ENCODE measurements around the gene FOXP1. TPM values are rescaled to one million over a fixed set of nuclear protein-coding genes. Genes with fewer than 3 reads are reported as not detected.

Gene FOXP1
- total RNA-seq, 1 donor from 2014 or later: 107 TPM

GRCh38 chr3:71304684-71305083, 278.8 kb downstream of the FOXP1 start:
- Mint-ChIP-seq H3K36me3 (ENCODE audit: low read depth, unreplicated experiment) (no peaks in the 10 kb centered on the region), H3K9me3 (ENCODE audit: unreplicated experiment) (no peaks in the 10 kb centered on the region), H3K27me3 (ENCODE audit: low read depth, unreplicated experiment) (no peaks in the 10 kb centered on the region), H3K27ac (ENCODE audit: unreplicated experiment) (peak overlapping the region; percentile 91), H3K4me3 (ENCODE audit: unreplicated experiment) (peak overlapping the region; percentile 88), H3K4me1 (ENCODE audit: low read depth, unreplicated experiment) (peaks cover 66% of the 10 kb centered on the region)
- no peaks in the 10 kb centered on the region for H3K36me3 ChIP-seq (ENCODE audit: insufficient read depth, low read length)
- peak overlapping the region; percentile 72 for H3K27ac ChIP-seq (ENCODE audit: low read depth, low read length)
- H3K9me3 ChIP-seq (ENCODE audit: insufficient read depth, low read depth, low read length): no peaks in the 10 kb centered on the region
- H2AFZ ChIP-seq (ENCODE audit: low read depth, low read length): no peak overlapping the region
- no peak for TF ChIP-seq EZH2 (IDR thresholded peaks at IDR 0.05; ENCODE audit: insufficient read depth, low read length)
- peak; percentile 46 for TF ChIP-seq CTCF (IDR thresholded peaks at IDR 0.05; ENCODE audit: insufficient read depth, low read depth, low read length)
- peak overlapping the region; percentile 86 for H3K4me2 ChIP-seq (ENCODE audit: low read length)
- H3K79me2 ChIP-seq (ENCODE audit: insufficient read depth, low read length): peaks cover 95% of the 10 kb centered on the region
- no peaks in the 10 kb centered on the region for H3K27me3 ChIP-seq (ENCODE audit: insufficient read depth, low read length)
- H3K9ac ChIP-seq (ENCODE audit: low read length): peak overlapping the region; percentile 82
- H3K4me3 ChIP-seq (ENCODE audit: insufficient read depth, low read depth, low read length): peak overlapping the region; percentile 56
- peaks cover 4% of the 10 kb centered on the region for H4K20me1 ChIP-seq (ENCODE audit: insufficient read depth, low read length)
- peaks cover 32% of the 10 kb centered on the region for H3K4me1 ChIP-seq (ENCODE audit: insufficient read depth, low read length)
- DNase-seq (ENCODE audit: low read depth) (peak; percentile 31), FAIRE-seq (no peak)

- Mint-ChIP-seq H3K36me3 (ENCODE audit: low read depth, unreplicated experiment) (no peaks in the 10 kb centered on the region), H3K27ac (ENCODE audit: unreplicated experiment) (peak overlapping the region; percentile 84), H3K4me3 (ENCODE audit: unreplicated experiment) (peak overlapping the region; percentile 88), H3K27me3 (ENCODE audit: low read depth, unreplicated experiment) (no peaks in the 10 kb centered on the region), H3K9me3 (ENCODE audit: unreplicated experiment) (no peaks in the 10 kb centered on the region), H3K4me1 (ENCODE audit: low read depth, unreplicated experiment) (peaks cover 62% of the 10 kb centered on the region)
- H3K9me3 ChIP-seq (ENCODE audit: insufficient read depth, low read depth, low read length): no peaks in the 10 kb centered on the region
- DNase-seq (ENCODE audit: low read depth) (no peak), FAIRE-seq (no peak)
- peak overlapping the region; percentile 56 for H3K4me3 ChIP-seq (ENCODE audit: insufficient read depth, low read depth, low read length)
- peaks cover 4% of the 10 kb centered on the region for H4K20me1 ChIP-seq (ENCODE audit: insufficient read depth, low read length)
- no peak overlapping the region for H2AFZ ChIP-seq (ENCODE audit: low read depth, low read length)
- no peaks in the 10 kb centered on the region for H3K27me3 ChIP-seq (ENCODE audit: insufficient read depth, low read length)
- peak overlapping the region; percentile 82 for H3K9ac ChIP-seq (ENCODE audit: low read length)
- TF ChIP-seq EZH2 (IDR thresholded peaks at IDR 0.05; ENCODE audit: insufficient read depth, low read length) (no peak), CTCF (IDR thresholded peaks at IDR 0.05; ENCODE audit: insufficient read depth, low read depth, low read length) (no peak)
- H3K4me2 ChIP-seq (ENCODE audit: low read length): peak overlapping the region; percentile 86
- peak overlapping the region; percentile 72 for H3K27ac ChIP-seq (ENCODE audit: low read depth, low read length)
- no peaks in the 10 kb centered on the region for H3K36me3 ChIP-seq (ENCODE audit: insufficient read depth, low read length)
- H3K4me1 ChIP-seq (ENCODE audit: insufficient read depth, low read length): peaks cover 28% of the 10 kb centered on the region
- peaks cover 95% of the 10 kb centered on the region for H3K79me2 ChIP-seq (ENCODE audit: insufficient read depth, low read length)
These were observed 279.3 kb downstream of the FOXP1 start for GRCh38 chr3:71304247-71304646.

GRCh38 chr3:71303627-71304200, 279.8 kb downstream of the FOXP1 start:
- H3K4me3 Mint-ChIP-seq (ENCODE audit: unreplicated experiment): peak overlapping the region; percentile 88
- Histone ChIP-seq H3K4me1 (ENCODE audit: insufficient read depth, low read length) (peaks cover 28% of the 10 kb centered on the region), H3K36me3 (ENCODE audit: insufficient read depth, low read length) (no peaks in the 10 kb centered on the region), H2AFZ (ENCODE audit: low read depth, low read length) (no peak overlapping the region), H3K4me3 (ENCODE audit: insufficient read depth, low read depth, low read length) (peak overlapping the region; percentile 56), H3K27me3 (ENCODE audit: insufficient read depth, low read length) (no peaks in the 10 kb centered on the region), H4K20me1 (ENCODE audit: insufficient read depth, low read length) (peaks cover 4% of the 10 kb centered on the region), H3K27ac (ENCODE audit: low read depth, low read length) (peak overlapping the region; percentile 72), H3K4me2 (ENCODE audit: low read length) (peak overlapping the region; percentile 86), H3K79me2 (ENCODE audit: insufficient read depth, low read length) (peaks cover 95% of the 10 kb centered on the region), H3K9ac (ENCODE audit: low read length) (peak overlapping the region; percentile 82), H3K9me3 (ENCODE audit: insufficient read depth, low read depth, low read length) (no peaks in the 10 kb centered on the region)
- no peak for TF ChIP-seq EZH2 (IDR thresholded peaks at IDR 0.05; ENCODE audit: insufficient read depth, low read length)
- TF ChIP-seq CTCF (IDR thresholded peaks at IDR 0.05; ENCODE audit: insufficient read depth, low read depth, low read length): no peak
- H3K4me1 Mint-ChIP-seq (ENCODE audit: low read depth, unreplicated experiment): peaks cover 58% of the 10 kb centered on the region
- no peaks in the 10 kb centered on the region for H3K9me3 Mint-ChIP-seq (ENCODE audit: unreplicated experiment)
- no peaks in the 10 kb centered on the region for H3K27me3 Mint-ChIP-seq (ENCODE audit: low read depth, unreplicated experiment)
- DNase-seq (ENCODE audit: low read depth) (no peak), FAIRE-seq (no peak)
- peak overlapping the region; percentile 84 for H3K27ac Mint-ChIP-seq (ENCODE audit: unreplicated experiment)
- peaks cover 2% of the 10 kb centered on the region for H3K36me3 Mint-ChIP-seq (ENCODE audit: low read depth, unreplicated experiment)

Data from astrocyte (in vitro differentiated cells and primary cell).